Endometrium (tissue), 2 donors: ENCODE results near the gene MSX1.

Experiments
- FAIRE-seq: peaks from 2 replicates; lab custom pipeline; 2012; peaks lifted over from hg19 to GRCh38; lab: Jason Lieb, UNC
- donor health status: control.
- donor health status: control.

Gene MSX1

GRCh38 chr4:4841156-4841555 lies 18.3 kb upstream of the MSX1 start:
- FAIRE-seq: no peak

- FAIRE-seq: no peak
These were observed 16.7 kb upstream of the MSX1 start for GRCh38 chr4:4842476-4843441.

GRCh38 chr4:4843635-4844291 lies 15.7 kb upstream of the MSX1 start:
- FAIRE-seq: no peak

- no peak for FAIRE-seq
These were observed 14.4 kb upstream of the MSX1 start for GRCh38 chr4:4845027-4845426.

- no peak for FAIRE-seq
These were observed 12.5 kb upstream of the MSX1 start for GRCh38 chr4:4847011-4847410.

GRCh38 chr4:4848540-4848939 lies 10.9 kb upstream of the MSX1 start:
- no peak for FAIRE-seq

GRCh38 chr4:4849106-4849505 lies 10.4 kb upstream of the MSX1 start:
- FAIRE-seq: no peak

GRCh38 chr4:4849524-4850193 lies 9.8 kb upstream of the MSX1 start:
- FAIRE-seq: no peak

- no peak for FAIRE-seq
These were observed 8.4 kb upstream of the MSX1 start for GRCh38 chr4:4851081-4851480.

- no peak for FAIRE-seq
These were observed 7.6 kb upstream of the MSX1 start for GRCh38 chr4:4851906-4852305.

- FAIRE-seq: no peak
These were observed 6.7 kb upstream of the MSX1 start for GRCh38 chr4:4852591-4853362.

- no peak for FAIRE-seq
These were observed 6.1 kb upstream of the MSX1 start for GRCh38 chr4:4853371-4853823.

GRCh38 chr4:4853921-4854648 lies 5.4 kb upstream of the MSX1 start:
- no peak for FAIRE-seq

- no peak for FAIRE-seq
These were observed 4.7 kb upstream of the MSX1 start for GRCh38 chr4:4854649-4855295.

- FAIRE-seq: no peak
These were observed 4.0 kb upstream of the MSX1 start for GRCh38 chr4:4855301-4856070.

GRCh38 chr4:4856071-4857000 lies 3.1 kb upstream of the MSX1 start:
- FAIRE-seq: no peak

GRCh38 chr4:4857001-4857808 lies 2.3 kb upstream of the MSX1 start:
- FAIRE-seq: no peak
